HepG2 (cell line): Measurements from ENCODE around the gene PSMD5. TPM values are rescaled to one million over a fixed set of nuclear protein-coding genes. Genes with fewer than 3 reads are reported as not detected.

ENCODE experiments used
- CCDC6 ChIP-seq: sonication (generic); formaldehyde crosslinking; IDR thresholded peaks from 2 replicates; pipeline ENCODE4 v1.8.1; 2022; ENCODE audit warnings: mild to moderate bottlenecking, missing genetic modification reagents, moderate library complexity
- CENPX ChIP-seq: sonication (generic); formaldehyde crosslinking; IDR thresholded peaks from 2 replicates; pipeline ENCODE4 v1.9.0; 2021; ENCODE audit warnings: mild to moderate bottlenecking, missing genetic modification reagents, moderate library complexity
- GTF3A ChIP-seq: sonication (generic); formaldehyde crosslinking; conservative IDR thresholded peaks from 2 replicates; pipeline ENCODE4 v1.4.0; 2020; ENCODE audit warnings: mild to moderate bottlenecking, missing genetic modification reagents
- NBN ChIP-seq: fragments of 450-650 bp; conservative IDR thresholded peaks from 2 replicates; pipeline ENCODE4 v1.6.1; 2017
- NR2F6 ChIP-seq, 2 experiments: IDR thresholded peaks; 2 replicates each; pipeline ENCODE4 v1.6.1; 2016; ENCODE audit warnings: antibody characterized with exemption in 1 of 2, mild to moderate bottlenecking in 1 of 2
- PRMT3 ChIP-seq: sonication (generic); formaldehyde crosslinking; IDR thresholded peaks from 2 replicates; pipeline ENCODE4 v1.8.1; 2022; ENCODE audit warnings: low read depth, mild to moderate bottlenecking, moderate library complexity, missing genetic modification reagents, borderline replicate concordance
- SALL2 ChIP-seq: sonication (generic); formaldehyde crosslinking; IDR thresholded peaks from 2 replicates; pipeline ENCODE4 v1.8.1; 2023; ENCODE audit warnings: mild to moderate bottlenecking, missing genetic modification reagents, inconsistent platforms
- SMYD3 ChIP-seq: sonication (generic); formaldehyde crosslinking; IDR thresholded peaks from 2 replicates; pipeline ENCODE4 v1.8.1; 2023; ENCODE audit warnings: mild to moderate bottlenecking, missing genetic modification reagents
- ZNF768 ChIP-seq: sonication (generic); formaldehyde crosslinking; IDR thresholded peaks from 2 replicates; pipeline ENCODE4 v1.4.0; 2020; ENCODE audit warnings: missing genetic modification reagents
- ZNF83 ChIP-seq: sonication (generic); formaldehyde crosslinking; IDR thresholded peaks from 2 replicates; pipeline ENCODE4 v1.4.0; 2020; ENCODE audit warnings: missing genetic modification reagents, mild to moderate bottlenecking, borderline replicate concordance
- polyA plus RNA-seq, 8 experiments: library from polyadenylated mRNA; depleted of rRNA in 3 of 8; stranded (reverse) in 7 of 8; unstranded in 1 of 8; fragments of >200 nt; fragmentation: Illumina TruSeq in 4 of 8; extraction: Trizol in 4 of 8; gene quantifications; 2 replicates each; pipeline versions ENCODE4 v1.2.1 to v1.2.3, GENCODE V29; 2011 to 2016; ENCODE audit warnings: low read depth in 4 of 8, missing spikeins in 1 of 8, mixed read lengths in 1 of 8; ENCODE audit not compliant: insufficient read depth in 1 of 8
- total RNA-seq, 5 experiments: library from RNA; depleted of rRNA; stranded (reverse); fragments of >200 nt; fragmentation: Illumina TruSeq; extraction: Trizol; gene quantifications; 2 replicates each; pipeline ENCODE4 v1.2.3, GENCODE V29; 2016; ENCODE audit warnings: low read depth in 1 of 5
- TF ChIP-seq, protein P1 (sequence below): IDR thresholded peaks from 2 replicates; pipeline ENCODE4 v1.6.1; 2016; ENCODE audit warnings: low read depth, missing genetic modification reagents, missing compliant biosample characterization
- TF ChIP-seq, protein P2 (sequence below): sonication (generic); formaldehyde crosslinking; IDR thresholded peaks from 2 replicates; pipeline ENCODE4 v1.8.1; 2022; ENCODE audit warnings: mild to moderate bottlenecking, missing genetic modification reagents
- TF ChIP-seq, protein P3 (sequence below): sonication (generic); formaldehyde crosslinking; IDR thresholded peaks from 2 replicates; pipeline ENCODE4 v1.4.0; 2020; ENCODE audit warnings: mild to moderate bottlenecking, low read depth, missing genetic modification reagents
- TF ChIP-seq, protein P4 (sequence below): sonication (generic); formaldehyde crosslinking; IDR thresholded peaks from 2 replicates; pipeline ENCODE4 v1.4.0; 2020; ENCODE audit warnings: low read depth, missing genetic modification reagents

PSMD5 gene
- total and polyA plus RNA-seq, 2 of the 13 experiments (the other 11 are each of a cell fraction or from before 2014, with no cell fraction given) = 12.7 to 18.1 TPM

DNA sequence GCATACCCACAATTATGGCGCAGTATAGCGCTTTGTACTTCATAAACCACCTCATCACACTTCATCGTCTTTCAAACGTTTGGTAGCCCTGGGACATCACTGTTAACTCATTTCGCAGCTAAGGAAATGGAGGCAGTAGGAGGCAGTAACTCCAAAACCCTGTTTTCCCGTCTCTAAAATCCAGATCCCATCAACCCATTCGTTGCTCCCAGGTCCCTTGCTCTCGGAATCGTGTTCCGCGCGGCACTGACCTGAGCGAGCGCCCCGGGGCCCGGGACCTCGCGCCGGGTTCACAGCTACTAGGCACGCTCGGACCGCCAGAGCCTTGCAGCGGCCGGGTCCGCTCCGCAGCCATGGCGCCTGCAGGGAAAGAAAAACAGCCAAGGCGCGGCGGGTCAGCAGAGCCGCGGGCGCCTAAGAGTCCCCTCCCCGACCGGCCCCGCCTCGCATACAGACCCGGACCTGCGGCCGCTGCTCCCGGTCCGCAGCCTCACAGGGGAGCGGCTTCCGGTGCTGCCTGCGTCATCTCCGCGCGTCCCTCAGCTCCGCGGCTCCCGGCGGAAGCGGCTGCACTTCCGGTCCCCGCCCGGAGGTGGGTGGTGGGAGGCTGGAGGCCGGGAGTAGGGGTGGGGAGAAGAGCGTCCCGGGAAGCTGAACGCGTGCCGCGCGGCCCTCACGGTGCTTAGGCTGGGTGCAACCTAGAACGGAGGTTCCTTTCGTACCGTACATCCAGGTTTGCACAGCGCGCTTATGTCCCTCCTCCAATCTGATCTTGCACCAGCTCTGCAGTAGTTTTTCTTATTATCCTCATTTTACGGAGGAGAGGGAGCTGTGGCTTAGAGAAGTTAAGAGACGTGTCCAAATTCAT, 49.6 kb downstream of the PSMD5 start, which contains the start of gene FBXW2 (continued):
- TF ChIP-seq, protein P1, sequence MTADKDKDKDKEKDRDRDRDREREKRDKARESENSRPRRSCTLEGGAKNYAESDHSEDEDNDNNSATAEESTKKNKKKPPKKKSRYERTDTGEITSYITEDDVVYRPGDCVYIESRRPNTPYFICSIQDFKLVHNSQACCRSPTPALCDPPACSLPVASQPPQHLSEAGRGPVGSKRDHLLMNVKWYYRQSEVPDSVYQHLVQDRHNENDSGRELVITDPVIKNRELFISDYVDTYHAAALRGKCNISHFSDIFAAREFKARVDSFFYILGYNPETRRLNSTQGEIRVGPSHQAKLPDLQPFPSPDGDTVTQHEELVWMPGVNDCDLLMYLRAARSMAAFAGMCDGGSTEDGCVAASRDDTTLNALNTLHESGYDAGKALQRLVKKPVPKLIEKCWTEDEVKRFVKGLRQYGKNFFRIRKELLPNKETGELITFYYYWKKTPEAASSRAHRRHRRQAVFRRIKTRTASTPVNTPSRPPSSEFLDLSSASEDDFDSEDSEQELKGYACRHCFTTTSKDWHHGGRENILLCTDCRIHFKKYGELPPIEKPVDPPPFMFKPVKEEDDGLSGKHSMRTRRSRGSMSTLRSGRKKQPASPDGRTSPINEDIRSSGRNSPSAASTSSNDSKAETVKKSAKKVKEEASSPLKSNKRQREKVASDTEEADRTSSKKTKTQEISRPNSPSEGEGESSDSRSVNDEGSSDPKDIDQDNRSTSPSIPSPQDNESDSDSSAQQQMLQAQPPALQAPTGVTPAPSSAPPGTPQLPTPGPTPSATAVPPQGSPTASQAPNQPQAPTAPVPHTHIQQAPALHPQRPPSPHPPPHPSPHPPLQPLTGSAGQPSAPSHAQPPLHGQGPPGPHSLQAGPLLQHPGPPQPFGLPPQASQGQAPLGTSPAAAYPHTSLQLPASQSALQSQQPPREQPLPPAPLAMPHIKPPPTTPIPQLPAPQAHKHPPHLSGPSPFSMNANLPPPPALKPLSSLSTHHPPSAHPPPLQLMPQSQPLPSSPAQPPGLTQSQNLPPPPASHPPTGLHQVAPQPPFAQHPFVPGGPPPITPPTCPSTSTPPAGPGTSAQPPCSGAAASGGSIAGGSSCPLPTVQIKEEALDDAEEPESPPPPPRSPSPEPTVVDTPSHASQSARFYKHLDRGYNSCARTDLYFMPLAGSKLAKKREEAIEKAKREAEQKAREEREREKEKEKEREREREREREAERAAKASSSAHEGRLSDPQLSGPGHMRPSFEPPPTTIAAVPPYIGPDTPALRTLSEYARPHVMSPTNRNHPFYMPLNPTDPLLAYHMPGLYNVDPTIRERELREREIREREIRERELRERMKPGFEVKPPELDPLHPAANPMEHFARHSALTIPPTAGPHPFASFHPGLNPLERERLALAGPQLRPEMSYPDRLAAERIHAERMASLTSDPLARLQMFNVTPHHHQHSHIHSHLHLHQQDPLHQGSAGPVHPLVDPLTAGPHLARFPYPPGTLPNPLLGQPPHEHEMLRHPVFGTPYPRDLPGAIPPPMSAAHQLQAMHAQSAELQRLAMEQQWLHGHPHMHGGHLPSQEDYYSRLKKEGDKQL = 0 out of 2 replicates have a peak, but pooled peaks have one; percentile 41
- TF ChIP-seq SMYD3 (0 out of 2 replicates have a peak, but pooled peaks have one; percentile 49), ZNF768 (CRISPR knock-in tag) (peak; percentile 74; the same call in 1 of the 2 replicates), NBN (no peak), CCDC6 (CRISPR knock-in tag) (peak; percentile 57; the same call in 1 of the 2 replicates), SALL2 (CRISPR knock-in tag) (peak; percentile 57), ZNF83 (CRISPR knock-in tag) (no peak), GTF3A (CRISPR knock-in tag) (no peak), CENPX (CRISPR knock-in tag) (no peak), PRMT3 (no peak), NR2F6 (IDR thresholded peaks at IDR 0.05) (no peak), NR2F6 (CRISPR knock-in tag; IDR thresholded peaks at IDR 0.05) (no peak)
- TF ChIP-seq, protein P2, sequence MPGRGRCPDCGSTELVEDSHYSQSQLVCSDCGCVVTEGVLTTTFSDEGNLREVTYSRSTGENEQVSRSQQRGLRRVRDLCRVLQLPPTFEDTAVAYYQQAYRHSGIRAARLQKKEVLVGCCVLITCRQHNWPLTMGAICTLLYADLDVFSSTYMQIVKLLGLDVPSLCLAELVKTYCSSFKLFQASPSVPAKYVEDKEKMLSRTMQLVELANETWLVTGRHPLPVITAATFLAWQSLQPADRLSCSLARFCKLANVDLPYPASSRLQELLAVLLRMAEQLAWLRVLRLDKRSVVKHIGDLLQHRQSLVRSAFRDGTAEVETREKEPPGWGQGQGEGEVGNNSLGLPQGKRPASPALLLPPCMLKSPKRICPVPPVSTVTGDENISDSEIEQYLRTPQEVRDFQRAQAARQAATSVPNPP = peak; percentile 73
- TF ChIP-seq, protein P3, sequence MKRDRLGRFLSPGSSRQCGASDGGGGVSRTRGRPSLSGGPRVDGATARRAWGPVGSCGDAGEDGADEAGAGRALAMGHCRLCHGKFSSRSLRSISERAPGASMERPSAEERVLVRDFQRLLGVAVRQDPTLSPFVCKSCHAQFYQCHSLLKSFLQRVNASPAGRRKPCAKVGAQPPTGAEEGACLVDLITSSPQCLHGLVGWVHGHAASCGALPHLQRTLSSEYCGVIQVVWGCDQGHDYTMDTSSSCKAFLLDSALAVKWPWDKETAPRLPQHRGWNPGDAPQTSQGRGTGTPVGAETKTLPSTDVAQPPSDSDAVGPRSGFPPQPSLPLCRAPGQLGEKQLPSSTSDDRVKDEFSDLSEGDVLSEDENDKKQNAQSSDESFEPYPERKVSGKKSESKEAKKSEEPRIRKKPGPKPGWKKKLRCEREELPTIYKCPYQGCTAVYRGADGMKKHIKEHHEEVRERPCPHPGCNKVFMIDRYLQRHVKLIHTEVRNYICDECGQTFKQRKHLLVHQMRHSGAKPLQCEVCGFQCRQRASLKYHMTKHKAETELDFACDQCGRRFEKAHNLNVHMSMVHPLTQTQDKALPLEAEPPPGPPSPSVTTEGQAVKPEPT (CRISPR knock-in tag) = no peak
- TF ChIP-seq, protein P4, sequence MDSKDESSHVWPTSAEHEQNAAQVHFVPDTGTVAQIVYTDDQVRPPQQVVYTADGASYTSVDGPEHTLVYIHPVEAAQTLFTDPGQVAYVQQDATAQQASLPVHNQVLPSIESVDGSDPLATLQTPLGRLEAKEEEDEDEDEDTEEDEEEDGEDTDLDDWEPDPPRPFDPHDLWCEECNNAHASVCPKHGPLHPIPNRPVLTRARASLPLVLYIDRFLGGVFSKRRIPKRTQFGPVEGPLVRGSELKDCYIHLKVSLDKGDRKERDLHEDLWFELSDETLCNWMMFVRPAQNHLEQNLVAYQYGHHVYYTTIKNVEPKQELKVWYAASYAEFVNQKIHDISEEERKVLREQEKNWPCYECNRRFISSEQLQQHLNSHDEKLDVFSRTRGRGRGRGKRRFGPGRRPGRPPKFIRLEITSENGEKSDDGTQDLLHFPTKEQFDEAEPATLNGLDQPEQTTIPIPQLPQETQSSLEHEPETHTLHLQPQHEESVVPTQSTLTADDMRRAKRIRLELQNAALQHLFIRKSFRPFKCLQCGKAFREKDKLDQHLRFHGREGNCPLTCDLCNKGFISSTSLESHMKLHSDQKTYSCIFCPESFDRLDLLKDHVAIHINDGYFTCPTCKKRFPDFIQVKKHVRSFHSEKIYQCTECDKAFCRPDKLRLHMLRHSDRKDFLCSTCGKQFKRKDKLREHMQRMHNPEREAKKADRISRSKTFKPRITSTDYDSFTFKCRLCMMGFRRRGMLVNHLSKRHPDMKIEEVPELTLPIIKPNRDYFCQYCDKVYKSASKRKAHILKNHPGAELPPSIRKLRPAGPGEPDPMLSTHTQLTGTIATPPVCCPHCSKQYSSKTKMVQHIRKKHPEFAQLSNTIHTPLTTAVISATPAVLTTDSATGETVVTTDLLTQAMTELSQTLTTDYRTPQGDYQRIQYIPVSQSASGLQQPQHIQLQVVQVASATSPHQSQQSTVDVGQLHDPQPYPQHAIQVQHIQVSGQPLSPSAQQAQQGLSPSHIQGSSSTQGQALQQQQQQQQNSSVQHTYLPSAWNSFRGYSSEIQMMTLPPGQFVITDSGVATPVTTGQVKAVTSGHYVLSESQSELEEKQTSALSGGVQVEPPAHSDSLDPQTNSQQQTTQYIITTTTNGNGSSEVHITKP (CRISPR knock-in tag) = peak; percentile 47; the same call in 1 of the 2 replicates
